HG02852 (cell line): Measurements from ENCODE around the gene ATXN1.

ENCODE experiments used
- ATAC-seq: cut with Tn5 transposase; IDR thresholded peaks from one replicate; pipeline ENCODE4 v1.9.1; 2021; ENCODE audit warnings: mild to moderate bottlenecking, moderate library complexity; ENCODE audit not compliant: unreplicated experiment

Gene ATXN1

GRCh38 chr6:16432075-16433032 is 328.9 kb downstream of the ATXN1 start:
- ATAC-seq = peak; percentile 72

- ATAC-seq = no peak
Measured at GRCh38 chr6:16431106-16431505, 330.2 kb downstream of the ATXN1 start.

GRCh38 chr6:16430391-16431089 is 330.7 kb downstream of the ATXN1 start:
- ATAC-seq = no peak

- no peak for ATAC-seq
Measured at GRCh38 chr6:16429669-16430068, 331.6 kb downstream of the ATXN1 start.

GRCh38 chr6:16427124-16427523 is 334.1 kb downstream of the ATXN1 start:
- no peak for ATAC-seq

- no peak for ATAC-seq
Measured at GRCh38 chr6:16425881-16426615, 335.2 kb downstream of the ATXN1 start.

GRCh38 chr6:16421462-16421960 is 339.7 kb downstream of the ATXN1 start:
- ATAC-seq = peak; percentile 21

- peak; percentile 73 for ATAC-seq
Measured at GRCh38 chr6:16420715-16421461, 340.4 kb downstream of the ATXN1 start.

- peak; percentile 6 for ATAC-seq
Measured at GRCh38 chr6:16420337-16420714, 340.9 kb downstream of the ATXN1 start.

- ATAC-seq = peak; percentile 50
Measured at GRCh38 chr6:16419636-16420336, 341.5 kb downstream of the ATXN1 start.

GRCh38 chr6:16418151-16418550 is 343.1 kb downstream of the ATXN1 start:
- no peak for ATAC-seq

- ATAC-seq = no peak
Measured at GRCh38 chr6:16415677-16416076, 345.6 kb downstream of the ATXN1 start.

GRCh38 chr6:16414205-16414604 is 347.1 kb downstream of the ATXN1 start:
- peak; percentile 77 for ATAC-seq

GRCh38 chr6:16413399-16413798 is 347.9 kb downstream of the ATXN1 start:
- ATAC-seq = no peak

GRCh38 chr6:16412982-16413381 is 348.3 kb downstream of the ATXN1 start:
- ATAC-seq = no peak

- no peak for ATAC-seq
Measured at GRCh38 chr6:16412171-16412570, 349.1 kb downstream of the ATXN1 start.

- no peak for ATAC-seq
Measured at GRCh38 chr6:16409531-16410441, 351.5 kb downstream of the ATXN1 start.

- no peak for ATAC-seq
Measured at GRCh38 chr6:16408766-16409165, 352.5 kb downstream of the ATXN1 start.

GRCh38 chr6:16406966-16407365 is 354.3 kb downstream of the ATXN1 start:
- ATAC-seq = no peak
